Stimulated activated CD4-positive, alpha-beta T cell treated with anti-CD3 and anti-CD28 coated beads, Interleukin-1b, Interleukin-23, amount 100 ng/mL, for 1 hour (primary cell): ENCODE data around the gene TLX1.

ENCODE experiments used
- DNase-seq, 2 donors: peaks; one replicate each; pipeline ENCODE4 v3.0.0-alpha.2; 2020; ENCODE audit warnings: low read depth in 2 of 2

Gene TLX1

GRCh38 chr10:101130984-101131961, at the start of gene TLX1:
Gene TLX1, plus strand, starts transcription at chr10:101131300. Its CDS starts 242 bp downstream, at chr10:101131542.
- no peak for DNase-seq

GRCh38 chr10:101085846-101086245, 45.3 kb upstream of the TLX1 start:
- DNase-seq, result no peak

- no peak for DNase-seq
These were observed 43.7 kb upstream of the TLX1 start for GRCh38 chr10:101087376-101087775.

- DNase-seq, result no peak
These were observed 43.1 kb upstream of the TLX1 start for GRCh38 chr10:101087965-101088364.

- no peak for DNase-seq
These were observed 41.4 kb upstream of the TLX1 start for GRCh38 chr10:101089520-101090299.

- DNase-seq, result no peak
These were observed 40.5 kb upstream of the TLX1 start for GRCh38 chr10:101090597-101090996.

GRCh38 chr10:101091546-101092290, 39.4 kb upstream of the TLX1 start:
- DNase-seq, result no peak

GRCh38 chr10:101092881-101093354, 38.2 kb upstream of the TLX1 start:
- no peak for DNase-seq

GRCh38 chr10:101094121-101094879, 36.8 kb upstream of the TLX1 start:
- no peak for DNase-seq

- no peak for DNase-seq
These were observed 36.1 kb upstream of the TLX1 start for GRCh38 chr10:101095004-101095403.

GRCh38 chr10:101095550-101096213, 35.4 kb upstream of the TLX1 start:
- DNase-seq, result peak; percentile 36 to 55

GRCh38 chr10:101096378-101096777, 34.7 kb upstream of the TLX1 start:
- no peak for DNase-seq

- no peak for DNase-seq
These were observed 33.2 kb upstream of the TLX1 start for GRCh38 chr10:101097881-101098280.

- no peak for DNase-seq
These were observed 31.2 kb upstream of the TLX1 start for GRCh38 chr10:101099901-101100300.

- no peak for DNase-seq
These were observed 29.7 kb upstream of the TLX1 start for GRCh38 chr10:101101372-101101881.

GRCh38 chr10:101103430-101103829, 27.7 kb upstream of the TLX1 start:
- DNase-seq, result no peak

- no peak for DNase-seq
These were observed 24.7 kb upstream of the TLX1 start for GRCh38 chr10:101106351-101106750.

- DNase-seq, result no peak
These were observed 23.3 kb upstream of the TLX1 start for GRCh38 chr10:101107771-101108170.

- DNase-seq, result no peak
These were observed 20.1 kb upstream of the TLX1 start for GRCh38 chr10:101110856-101111523.

- DNase-seq, result no peak
These were observed 19.6 kb upstream of the TLX1 start for GRCh38 chr10:101111547-101111946.
